CD4-positive, alpha-beta memory T cell (primary cell): ENCODE measurements around the gene PTPN20. TPM values are rescaled to one million over a fixed set of nuclear protein-coding genes. Genes with fewer than 3 reads are reported as not detected.
A peak's percentile ranks its signal among the peaks of the same experiment; 100 is the strongest.

Experiments
- CTCF ChIA-PET: fragments of 350-600 bp; sonication (Branson Sonifier 250); formaldehyde crosslinking; loops from one replicate; lab custom pipeline; 2021; ENCODE audit warnings: inconsistent platforms; ENCODE audit not compliant: partially characterized antibody; lab: Charles Lee
- POLR2A ChIA-PET: fragments of 350-600 bp; sonication (Branson Sonifier 250); formaldehyde crosslinking; loops from one replicate; lab custom pipeline; 2021; ENCODE audit not compliant: partially characterized antibody; lab: Charles Lee
- DNase-seq, 5 donors: peaks; one replicate each; pipeline versions ENCODE4 v3.0.0 to v3.0.0-alpha.2; 2020 to 2022; ENCODE audit warnings: mixed read lengths in 1 of 5
- H3K27ac ChIP-seq: one replicate; pipeline ENCODE4 v1.7.0; 2013; ENCODE audit warnings: low read depth, low read length
- H3K27me3 ChIP-seq: 2 replicates; pipeline ENCODE4 v1.7.0; 2013; ENCODE audit warnings: mild to moderate bottlenecking, low read length, moderate library complexity; ENCODE audit not compliant: insufficient read depth
- H3K36me3 ChIP-seq: 2 replicates; pipeline ENCODE4 v1.7.0; 2013; ENCODE audit warnings: mild to moderate bottlenecking, low read length, moderate library complexity; ENCODE audit not compliant: insufficient read depth
- H3K4me1 ChIP-seq: 2 replicates; pipeline ENCODE4 v1.7.0; 2013; ENCODE audit warnings: mild to moderate bottlenecking, low read length, moderate library complexity; ENCODE audit not compliant: insufficient read depth
- H3K4me3 ChIP-seq, 2 donors: one replicate each; pipeline ENCODE4 v1.7.0; 2013; ENCODE audit warnings: low read length in 2 of 2, mild to moderate bottlenecking in 1 of 2
- H3K9me3 ChIP-seq, 2 donors: one replicate each; pipeline ENCODE4 v1.7.0; 2013; ENCODE audit warnings: low read length in 2 of 2, control low read depth in 1 of 2; ENCODE audit not compliant: control insufficient read depth in 1 of 2
- H3K27ac Mint-ChIP-seq, 7 donors: one replicate each; pipeline ENCODE4 v1.8.0; 2020 to 2021; ENCODE audit warnings: mixed read lengths in 7 of 7, mild to moderate bottlenecking in 6 of 7, inconsistent platforms in 3 of 7, moderate library complexity in 3 of 7
- H3K27me3 Mint-ChIP-seq, 2 donors: one replicate each; pipeline ENCODE4 v1.8.0; 2020 to 2021; ENCODE audit warnings: mixed read lengths in 2 of 2
- H3K36me3 Mint-ChIP-seq, 2 donors: one replicate each; pipeline ENCODE4 v1.8.0; 2020 to 2021; ENCODE audit warnings: mixed read lengths in 2 of 2, inconsistent platforms in 1 of 2, mild to moderate bottlenecking in 1 of 2
- H3K4me1 Mint-ChIP-seq, 4 donors: one replicate each; pipeline ENCODE4 v1.8.0; 2020 to 2021; ENCODE audit warnings: mixed read lengths in 4 of 4, mild to moderate bottlenecking in 1 of 4
- H3K4me3 Mint-ChIP-seq, 8 donors: one replicate each; pipeline ENCODE4 v1.8.0; 2020 to 2021; ENCODE audit warnings: mixed read lengths in 8 of 8, mild to moderate bottlenecking in 7 of 8, moderate library complexity in 6 of 8, inconsistent platforms in 3 of 8
- H3K9me3 Mint-ChIP-seq, 8 donors: one replicate each; pipeline ENCODE4 v1.8.0; 2020 to 2021; ENCODE audit warnings: mixed read lengths in 8 of 8, mild to moderate bottlenecking in 5 of 8, inconsistent platforms in 3 of 8, moderate library complexity in 1 of 8
- intact Hi-C: fragments of 100-400 bp; cut with micrococcal nuclease; formaldehyde crosslinking; loops from one replicate; pipeline ENCODE4 v1.15.1; 2023
- polyA plus RNA-seq, 2 donors: library from polyadenylated mRNA; unstranded; fragments of 300-500 nt; fragmentation: Illumina TruSeq; gene quantifications; one replicate each; pipeline ENCODE4 v1.2.3, GENCODE V29; 2021
- total RNA-seq, 2 experiments: library from RNA; stranded (reverse); gene quantifications; one replicate each; pipeline ENCODE4 v1.2.3, GENCODE V29; 2021

Gene PTPN20
- total and polyA plus RNA-seq, 4 experiments from 2014 or later: 0.67 to 1.9 (median 0.99) TPM

- H3K27ac Mint-ChIP-seq: no peak overlapping the region
These were observed 135.3 kb downstream of the PTPN20 start for GRCh38 chr10:47046321-47047126.

GRCh38 chr10:47047127-47047504, 135.9 kb downstream of the PTPN20 start:
- Histone ChIP-seq H3K36me3 (no peaks in the 10 kb centered on the region), H3K4me1 (peaks cover 18% of the 10 kb centered on the region), H3K27ac (no peak overlapping the region), H3K27me3 (no peaks in the 10 kb centered on the region), H3K9me3 (no peaks in the 10 kb centered on the region), H3K4me3 (no peak overlapping the region)
- intact Hi-C loops: loop anchor here (1.0 to 5.0 kb wide), 5 partner anchors 23 to 293 kb away; no protein-coding TSS in a partner anchor
- ChIA-PET CTCF (interaction anchor here (0.8 to 5.9 kb wide), 32 partner anchors 8 to 320 kb away, joined by 3 to 244 read pairs (median 6); partner anchors contain the start of gene GDF2), POLR2A (interaction anchor here (2.0 to 3.0 kb wide), 2 partner anchors 119 to 264 kb away, joined by 8 to 39 read pairs; no protein-coding TSS in a partner anchor)
- Mint-ChIP-seq H3K36me3 (no peaks in the 10 kb centered on the region), H3K27ac (peak overlapping the region in 1 of 7 donors; percentile 86), H3K27me3 (no peaks in the 10 kb centered on the region), H3K9me3 (no peaks in the 10 kb centered on the region), H3K4me1 (peaks cover 15 to 25% (median 18%) of the 10 kb centered on the region in 4 donors), H3K4me3 (no peak overlapping the region)
- no peak for DNase-seq

More at GRCh38 chr10:47046321-47047126, 135.3 kb downstream of the PTPN20 start:
- no peak for DNase-seq
- Mint-ChIP-seq H3K9me3 (no peaks in the 10 kb centered on the region), H3K4me1 (peaks cover 15 to 25% (median 18%) of the 10 kb centered on the region in 4 donors), H3K4me3 (no peak overlapping the region), H3K36me3 (no peaks in the 10 kb centered on the region), H3K27me3 (no peaks in the 10 kb centered on the region)
- Histone ChIP-seq H3K4me3 (no peak overlapping the region), H3K4me1 (peaks cover 18% of the 10 kb centered on the region), H3K27me3 (no peaks in the 10 kb centered on the region), H3K27ac (no peak overlapping the region), H3K36me3 (no peaks in the 10 kb centered on the region), H3K9me3 (no peaks in the 10 kb centered on the region)
- intact Hi-C loops: loop anchor here (1.0 to 5.0 kb wide), 5 partner anchors 22 to 294 kb away; no protein-coding TSS in a partner anchor
- ChIA-PET POLR2A (interaction anchor here (3.0 kb wide), 1 partner anchor 265 kb away, joined by 39 read pairs; no protein-coding TSS in a partner anchor), CTCF (interaction anchor here (0.9 to 5.9 kb wide), 14 partner anchors 17 to 294 kb away, joined by 3 to 244 read pairs (median 15); partner anchors contain the start of gene GDF2)

DNA sequence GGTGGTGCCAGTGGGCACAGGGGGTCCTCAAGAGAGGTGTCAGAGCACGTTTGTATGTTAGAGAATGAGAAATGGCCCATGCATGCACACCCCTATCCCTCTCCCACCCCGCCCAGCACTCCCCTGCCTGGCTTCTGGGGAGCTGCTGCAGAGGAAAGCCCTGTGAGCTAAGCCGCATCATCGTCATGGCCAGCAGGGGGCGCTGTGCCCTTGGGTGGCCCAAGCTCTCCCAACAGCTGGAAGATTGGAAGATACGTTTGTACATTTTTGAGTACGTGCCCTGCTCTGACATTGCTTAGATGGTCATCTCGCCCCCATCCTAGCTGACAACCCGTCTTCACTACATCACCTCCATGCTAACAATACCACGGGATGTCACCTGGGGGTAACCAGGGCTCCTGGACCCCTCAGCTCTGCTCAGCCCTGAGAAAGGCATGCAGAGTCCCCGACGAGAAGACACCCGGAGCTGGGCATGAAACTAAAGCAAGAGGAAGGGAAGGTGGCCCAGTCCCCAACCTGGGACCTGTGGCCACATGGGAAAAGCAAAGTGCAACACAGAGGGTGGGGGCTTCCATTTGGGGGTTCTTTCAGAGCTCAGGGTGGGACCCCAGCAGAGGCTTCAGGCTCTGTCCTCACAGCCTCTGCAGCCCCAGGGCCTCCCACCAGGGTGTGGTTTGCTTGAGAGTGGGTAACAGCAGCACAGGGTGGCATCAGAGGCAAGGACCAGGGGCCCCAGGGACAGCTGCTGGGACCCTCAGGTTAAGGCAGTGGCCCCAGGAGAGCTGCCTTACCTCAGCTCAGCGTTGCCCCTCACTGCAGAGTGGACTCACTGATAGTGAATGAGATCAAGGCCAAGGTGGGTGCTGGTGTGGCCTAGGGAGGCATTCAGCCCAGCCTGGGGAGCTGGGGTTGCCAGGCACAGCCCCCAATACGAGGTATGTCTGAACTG, 136.6 kb downstream of the PTPN20 start:
- Mint-ChIP-seq H3K9me3 (no peaks in the 10 kb centered on the region), H3K4me3 (peak overlapping the region in 5 of 8 donors; percentile 9 to 55 (median 48)), H3K27me3 (no peaks in the 10 kb centered on the region), H3K36me3 (no peaks in the 10 kb centered on the region), H3K27ac (peak overlapping the region in 5 of 7 donors; percentile 29 to 86 (median 64)), H3K4me1 (peaks cover 15 to 25% (median 18%) of the 10 kb centered on the region in 4 donors)
- CTCF ChIA-PET: interaction anchor here (0.7 to 5.9 kb wide), 38 partner anchors 8 to 320 kb away, joined by 3 to 244 read pairs (median 6); partner anchors contain the start of gene GDF2
- POLR2A ChIA-PET: interaction anchor here (1.0 to 3.0 kb wide), 5 partner anchors 118 to 293 kb away, joined by 3 to 39 read pairs (median 5); no protein-coding TSS in a partner anchor
- no peak overlapping the region for H3K27ac ChIP-seq
- H3K36me3 ChIP-seq: no peaks in the 10 kb centered on the region
- intact Hi-C loops: loop anchor here (1.0 to 5.0 kb wide), 5 partner anchors 24 to 292 kb away; no protein-coding TSS in a partner anchor
- H3K27me3 ChIP-seq: no peaks in the 10 kb centered on the region
- no peak overlapping the region for H3K4me3 ChIP-seq
- DNase-seq: peak; percentile 57 to 62 (median 60)
- H3K9me3 ChIP-seq: no peaks in the 10 kb centered on the region
- peaks cover 18% of the 10 kb centered on the region for H3K4me1 ChIP-seq

- peak in 1 of 5 donors; percentile 4 for DNase-seq
- no peaks in the 10 kb centered on the region for H3K36me3 ChIP-seq
- Mint-ChIP-seq H3K9me3 (no peaks in the 10 kb centered on the region), H3K36me3 (no peaks in the 10 kb centered on the region), H3K27me3 (no peaks in the 10 kb centered on the region), H3K4me1 (peaks cover 15 to 25% (median 18%) of the 10 kb centered on the region in 4 donors), H3K27ac (peak overlapping the region in 3 of 7 donors; percentile 62 to 85 (median 64)), H3K4me3 (peak overlapping the region in 3 of 8 donors; percentile 48 to 55 (median 53))
- ChIA-PET CTCF (interaction anchor here (1.0 to 5.9 kb wide), 30 partner anchors 9 to 297 kb away, joined by 3 to 244 read pairs (median 6); partner anchors contain the start of gene GDF2), POLR2A (interaction anchor here (1.0 to 3.0 kb wide), 4 partner anchors 117 to 263 kb away, joined by 3 to 39 read pairs (median 6); no protein-coding TSS in a partner anchor)
- no peaks in the 10 kb centered on the region for H3K27me3 ChIP-seq
- intact Hi-C loops: loop anchor here (5.0 kb wide), 1 partner anchor 159 kb away; no protein-coding TSS in a partner anchor
- H3K27ac ChIP-seq: no peak overlapping the region
- H3K4me1 ChIP-seq: peaks cover 18% of the 10 kb centered on the region
- H3K4me3 ChIP-seq: no peak overlapping the region
- H3K9me3 ChIP-seq: no peaks in the 10 kb centered on the region
These were observed 137.3 kb downstream of the PTPN20 start for GRCh38 chr10:47048526-47048905.

DNA sequence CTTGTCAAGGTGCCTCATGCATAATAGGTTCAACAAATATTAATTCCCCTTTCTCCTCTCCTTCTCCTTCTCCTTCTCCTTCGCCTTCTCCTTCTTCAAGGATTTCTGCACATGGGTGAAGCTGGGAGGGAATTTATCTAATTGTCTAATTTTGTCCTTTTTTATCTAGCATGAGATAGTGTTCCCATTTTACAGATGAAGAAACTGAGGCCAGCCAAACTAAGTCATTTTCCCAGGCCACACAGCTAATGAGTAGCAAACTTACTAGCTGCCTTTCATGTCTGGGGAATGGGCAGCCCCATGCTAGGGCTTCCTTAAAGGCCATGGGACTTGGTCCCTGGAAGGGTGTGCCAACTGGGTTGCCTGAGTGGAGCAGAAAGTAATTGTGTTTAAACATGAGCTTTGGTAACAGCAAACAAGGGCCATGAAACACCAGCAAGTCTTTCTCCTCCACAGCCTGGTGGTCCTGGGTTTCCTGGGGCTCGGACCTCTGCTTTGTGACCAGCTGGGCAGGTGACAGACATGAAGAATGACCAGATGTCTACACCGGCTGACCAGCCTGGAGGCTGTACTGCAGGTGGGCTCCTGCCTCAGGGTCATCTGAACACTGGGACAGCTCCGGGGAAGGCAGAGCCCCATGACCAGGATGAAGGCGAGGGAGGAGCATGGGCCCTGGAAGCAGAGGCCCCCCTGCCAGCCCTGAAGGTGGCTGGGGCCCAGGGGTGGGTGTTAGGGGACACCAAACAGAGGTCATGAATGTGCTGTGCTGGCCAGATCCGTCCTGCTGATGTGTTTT, 138.0 kb downstream of the PTPN20 start:
- H3K4me1 ChIP-seq: peaks cover 18% of the 10 kb centered on the region
- ChIA-PET POLR2A (interaction anchor here (2.0 to 3.0 kb wide), 2 partner anchors 116 to 262 kb away, joined by 8 to 39 read pairs; no protein-coding TSS in a partner anchor), CTCF (interaction anchor here (0.6 to 5.9 kb wide), 15 partner anchors 10 to 1373 kb away, joined by 3 to 244 read pairs (median 11); partner anchors contain the start of gene GDF2)
- no peaks in the 10 kb centered on the region for H3K36me3 ChIP-seq
- no peaks in the 10 kb centered on the region for H3K27me3 ChIP-seq
- Mint-ChIP-seq H3K4me3 (no peak overlapping the region), H3K36me3 (no peaks in the 10 kb centered on the region), H3K27me3 (no peaks in the 10 kb centered on the region), H3K27ac (no peak overlapping the region), H3K4me1 (peaks cover 15 to 25% (median 18%) of the 10 kb centered on the region in 4 donors), H3K9me3 (no peaks in the 10 kb centered on the region)
- intact Hi-C loops: loop anchor here (5.0 kb wide), 1 partner anchor 158 kb away; no protein-coding TSS in a partner anchor
- no peaks in the 10 kb centered on the region for H3K9me3 ChIP-seq
- no peak overlapping the region for H3K4me3 ChIP-seq
- H3K27ac ChIP-seq: no peak overlapping the region
- no peak for DNase-seq

DNA sequence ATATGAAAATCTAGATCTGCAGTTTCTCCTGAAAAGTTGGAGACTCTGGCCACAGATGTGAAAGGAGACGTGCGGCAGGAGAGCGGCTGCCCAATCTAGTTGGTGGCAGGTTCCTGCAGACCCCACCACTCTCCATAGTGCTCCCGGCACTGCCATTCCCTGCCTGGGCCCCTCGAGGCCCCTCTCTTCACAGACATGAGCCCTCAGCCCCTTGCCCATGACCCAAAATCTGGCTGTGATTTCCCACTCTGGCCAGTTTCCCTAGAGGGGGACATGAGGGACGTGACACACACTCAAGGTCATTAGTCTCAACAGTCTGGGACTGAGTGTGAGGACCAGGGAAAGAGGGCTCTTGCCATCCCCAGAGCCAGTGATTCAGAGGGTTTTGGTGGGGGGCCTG, 138.7 kb downstream of the PTPN20 start:
- H3K9me3 ChIP-seq: no peaks in the 10 kb centered on the region
- H3K27me3 Mint-ChIP-seq: no peaks in the 10 kb centered on the region
- DNase-seq: no peak
- peaks cover 18% of the 10 kb centered on the region for H3K4me1 ChIP-seq
- CTCF ChIA-PET: interaction anchor here (0.8 to 5.9 kb wide), 8 partner anchors 10 to 290 kb away, joined by 3 to 244 read pairs (median 16); no protein-coding TSS in a partner anchor
- no peaks in the 10 kb centered on the region for H3K36me3 ChIP-seq
- H3K27ac ChIP-seq: no peak overlapping the region
- peak overlapping the region in 1 of 8 donors; percentile 11 for H3K4me3 Mint-ChIP-seq
- peaks cover 15 to 25% (median 18%) of the 10 kb centered on the region in 4 donors for H3K4me1 Mint-ChIP-seq
- H3K36me3 Mint-ChIP-seq: no peaks in the 10 kb centered on the region
- H3K27me3 ChIP-seq: no peaks in the 10 kb centered on the region
- no peak overlapping the region for H3K27ac Mint-ChIP-seq
- no peaks in the 10 kb centered on the region for H3K9me3 Mint-ChIP-seq
- intact Hi-C loops: loop anchor here (5.0 kb wide), 1 partner anchor 157 kb away; no protein-coding TSS in a partner anchor
- POLR2A ChIA-PET: no interaction called here
- H3K4me3 ChIP-seq: no peak overlapping the region
